ENCODE measurements around the gene MRC2. TPM values are rescaled to one million over a fixed set of nuclear protein-coding genes. Genes with fewer than 3 reads are reported as not detected.

MRC2 gene
- total RNA-seq, 2 donors from 2014 or later, result 57.5 to 60.6 TPM

DNA sequence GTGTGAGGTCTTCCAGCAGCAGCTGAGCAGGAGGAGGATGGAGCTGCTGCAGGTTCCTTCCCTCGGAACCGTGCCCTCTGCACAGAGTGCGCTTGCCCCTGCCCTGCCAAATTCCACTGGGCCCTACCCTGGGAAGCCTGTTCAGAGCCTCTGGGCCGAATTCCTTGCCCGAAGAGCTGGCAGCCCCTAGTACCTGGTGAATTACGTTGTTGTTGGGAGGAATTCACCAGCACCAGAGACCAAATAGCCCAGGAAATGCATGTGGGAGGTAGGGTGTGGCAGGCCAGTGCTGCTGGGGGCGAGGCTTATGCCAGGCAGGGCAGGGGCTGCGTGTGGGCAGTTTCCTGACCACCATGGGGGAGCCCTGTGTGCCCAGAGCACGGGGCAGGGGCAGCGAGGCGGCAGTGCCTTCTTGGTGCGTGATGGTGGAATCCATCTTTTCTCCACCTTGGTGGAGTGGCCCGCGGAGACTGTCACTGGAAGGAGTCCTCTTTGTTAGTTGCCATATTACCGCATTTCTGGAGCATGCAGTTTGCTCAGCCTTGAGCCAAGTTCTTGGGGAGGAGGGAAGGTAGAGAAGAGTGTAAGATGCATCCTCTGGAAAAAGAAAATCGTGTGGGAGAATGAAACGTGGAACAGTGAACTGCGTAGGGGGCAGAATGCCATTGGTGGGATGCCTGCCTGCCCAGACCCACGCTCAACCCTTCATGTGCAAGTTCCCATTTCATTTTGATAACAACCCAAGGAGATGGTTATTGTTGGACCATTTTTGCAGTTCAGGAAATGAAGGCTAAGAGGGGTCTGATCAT is 2.3 kb downstream of the MRC2 start:
- ATAC-seq, result peak in 1 of 2 donors; percentile 0
- DNase-seq, result no peak
- intact Hi-C loops (cut with DNase I), result no loop called here

- intact Hi-C loops (cut with DNase I), result no loop called here
- no peak for ATAC-seq
- DNase-seq, result no peak
These were observed 3.1 kb downstream of the MRC2 start for GRCh38 chr17:62630365-62631085.

DNA sequence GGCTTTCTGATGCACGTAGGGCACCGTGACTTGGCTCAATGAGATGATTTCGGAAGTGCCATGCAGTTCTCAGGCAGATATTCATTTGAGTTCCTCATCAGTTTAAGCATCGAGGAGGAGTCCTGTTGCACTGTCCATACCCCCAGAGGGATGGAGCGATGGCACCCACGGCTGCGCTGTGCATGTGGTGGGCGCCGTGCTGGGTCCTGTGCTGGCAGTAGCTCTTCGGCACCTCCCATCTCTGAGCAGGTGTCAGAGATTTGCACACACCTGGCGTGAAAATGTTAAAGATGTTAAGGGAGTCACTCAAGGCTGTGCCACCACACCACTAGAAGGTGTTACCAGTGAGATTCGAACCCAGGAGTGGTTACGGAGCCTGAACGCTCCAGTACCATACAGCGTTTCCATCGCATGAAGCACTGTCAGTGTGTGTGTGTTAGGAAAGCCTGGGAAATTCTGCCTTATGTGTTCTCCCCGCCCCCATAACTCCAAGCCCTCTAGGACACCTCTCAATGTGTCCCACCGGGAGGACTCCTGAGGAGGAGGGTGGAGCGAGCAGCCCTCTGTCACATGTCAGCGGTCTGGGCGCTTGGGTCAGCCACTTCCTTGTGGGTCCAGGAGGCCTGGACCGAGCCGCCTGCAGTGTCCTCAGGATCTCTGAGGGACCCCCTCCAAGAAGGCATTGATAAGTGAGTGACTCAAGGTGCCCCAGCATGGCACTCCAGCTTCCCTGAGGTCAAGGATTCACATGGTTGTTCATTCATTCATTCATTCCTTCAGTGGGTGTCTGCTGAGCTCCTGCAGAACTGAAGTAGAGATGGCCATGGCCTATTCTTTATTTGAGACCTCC is 3.8 kb downstream of the MRC2 start:
- DNase-seq (no peak), ATAC-seq (no peak)
- intact Hi-C loops (cut with DNase I), result no loop called here

DNA sequence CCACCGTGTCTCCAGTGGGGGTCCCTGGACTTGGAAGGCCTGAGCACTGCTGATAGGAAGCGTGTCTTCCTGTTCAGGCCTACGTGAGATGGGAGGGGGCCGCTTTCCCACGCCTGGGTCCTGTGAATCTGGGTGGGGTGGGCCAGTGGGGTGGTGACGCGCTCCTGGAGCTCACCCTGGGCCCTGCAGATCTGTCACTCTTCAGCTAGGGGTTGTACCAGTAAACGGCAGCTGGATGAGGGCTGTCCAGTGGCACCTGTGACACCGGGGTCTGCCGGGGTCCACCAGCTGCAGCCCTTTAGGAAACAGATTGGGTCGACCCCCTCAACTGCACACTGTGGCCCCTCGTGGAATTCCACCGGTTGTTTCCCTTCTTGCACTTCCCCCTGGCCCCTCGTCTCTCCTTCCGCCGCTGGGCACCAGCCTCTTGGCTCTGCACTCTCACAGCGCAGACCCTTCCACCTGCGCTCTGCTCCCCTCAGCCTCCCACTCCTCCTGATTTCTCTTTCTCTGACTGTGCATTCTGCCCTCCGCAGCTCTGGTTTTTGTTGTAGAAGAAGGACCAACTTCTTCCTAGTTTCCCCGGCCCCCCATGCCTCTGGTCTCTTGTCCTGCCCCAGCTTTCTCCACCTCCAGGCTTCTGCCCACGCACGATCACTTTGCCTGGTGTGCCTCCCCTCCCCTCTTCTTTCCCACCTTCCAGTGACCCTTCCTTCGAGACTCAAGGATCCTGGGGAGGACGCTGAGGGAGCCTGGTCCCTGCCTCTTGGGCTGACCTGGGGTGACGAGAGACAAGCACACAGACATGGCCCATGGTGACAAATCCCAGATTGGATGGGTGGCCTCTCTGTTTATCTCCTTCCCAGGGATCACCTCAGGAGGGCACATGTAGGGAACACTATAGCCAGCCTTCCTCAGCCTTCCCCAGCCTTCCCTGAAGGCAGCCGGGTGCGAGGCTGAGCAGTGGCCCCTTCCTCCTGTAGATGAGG is 4.8 kb downstream of the MRC2 start:
- intact Hi-C loops (cut with DNase I), result no loop called here
- ATAC-seq (no peak), DNase-seq (no peak)

- intact Hi-C loops (cut with DNase I), result no loop called here
- DNase-seq (no peak), ATAC-seq (no peak)
These were observed 10.3 kb downstream of the MRC2 start for GRCh38 chr17:62637809-62638208.

DNA sequence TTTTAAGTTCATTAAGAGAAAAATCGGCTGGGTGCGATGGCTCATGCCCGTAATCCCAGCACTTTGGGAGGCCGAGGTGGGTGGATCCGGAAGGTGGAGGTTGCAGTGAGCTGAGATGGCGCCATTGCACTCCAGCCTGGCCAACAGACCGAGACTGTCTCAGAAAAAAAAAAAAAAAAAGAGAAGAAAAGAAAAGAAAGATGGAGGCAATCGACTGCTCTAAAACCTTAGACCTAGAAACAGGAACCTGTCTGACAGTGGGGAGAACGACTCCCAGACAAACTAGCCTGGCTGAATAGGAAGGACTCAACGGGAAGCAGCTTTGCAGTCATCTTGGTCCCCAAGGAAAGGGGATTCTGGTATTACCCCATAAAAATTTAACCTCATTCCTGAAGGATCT is 13.7 kb downstream of the MRC2 start:
- ATAC-seq (no peak), DNase-seq (no peak)
- intact Hi-C loops (cut with DNase I), result no loop called here

DNA sequence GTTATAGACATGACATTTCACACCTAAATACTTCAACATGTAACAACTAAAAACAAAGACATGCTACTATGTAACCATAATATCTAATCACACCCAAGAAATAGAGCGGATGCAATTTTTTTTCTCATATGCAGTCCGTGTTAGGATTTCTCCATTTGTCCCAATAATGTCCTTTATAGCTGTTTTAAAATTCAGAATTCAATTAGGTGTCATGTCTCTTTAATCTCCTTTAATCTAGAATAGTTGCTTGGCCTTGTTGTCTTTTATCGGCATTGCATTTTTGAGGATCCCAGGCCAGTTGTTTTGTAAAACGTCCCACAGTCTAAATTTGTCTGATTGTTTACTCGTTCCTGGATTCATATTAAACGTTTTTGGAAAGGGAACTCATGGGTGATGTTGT is 14.5 kb downstream of the MRC2 start:
- intact Hi-C loops (cut with DNase I), result no loop called here
- DNase-seq, result no peak

GRCh38 chr17:62643496-62643895 is 16.0 kb downstream of the MRC2 start:
- DNase-seq, result no peak
- no peak for ATAC-seq
- intact Hi-C loops (cut with DNase I), result no loop called here

More for the DNA sequence above, 14.5 kb downstream of the MRC2 start:
- ATAC-seq, result no peak

DNA sequence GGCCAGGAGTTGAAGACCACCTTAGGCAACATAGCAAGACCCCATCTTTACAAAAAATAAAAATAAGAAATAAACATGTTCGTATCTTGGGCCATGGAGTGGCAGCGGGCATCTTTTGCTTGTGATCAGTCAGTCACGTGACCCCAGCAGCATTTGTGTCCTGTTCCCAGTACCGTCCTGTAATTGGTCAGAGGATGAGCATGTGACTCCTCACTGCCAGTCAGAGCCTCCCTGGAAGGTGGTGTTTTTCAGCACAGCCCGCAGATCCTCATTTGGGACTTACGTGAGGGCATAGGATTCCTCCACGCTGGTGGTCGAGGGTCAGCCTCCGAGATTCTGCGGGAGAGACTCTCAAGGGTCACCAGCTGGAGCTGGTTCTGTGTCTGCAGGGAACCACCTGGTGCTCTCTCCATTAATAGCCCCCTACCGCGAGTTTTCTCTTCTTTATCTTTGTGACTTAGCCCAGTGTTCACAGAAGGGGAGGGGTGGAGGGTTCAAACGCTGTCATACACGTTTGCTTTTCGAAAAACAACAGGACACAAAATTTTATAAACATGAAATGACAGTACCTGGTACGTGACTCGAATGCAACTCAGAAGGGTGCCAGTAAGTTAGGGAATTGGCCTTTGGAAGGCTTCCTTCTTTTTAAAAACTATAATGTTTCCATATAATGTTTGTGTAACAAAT is 17.2 kb downstream of the MRC2 start:
- intact Hi-C loops (cut with DNase I), result no loop called here
- no peak for ATAC-seq
- DNase-seq, result no peak

- ATAC-seq (peak in 1 of 2 donors; percentile 43), DNase-seq (peak; percentile 64)
- intact Hi-C loops (cut with DNase I), result no loop called here
These were observed 20.9 kb downstream of the MRC2 start for GRCh38 chr17:62648251-62648955.

DNA sequence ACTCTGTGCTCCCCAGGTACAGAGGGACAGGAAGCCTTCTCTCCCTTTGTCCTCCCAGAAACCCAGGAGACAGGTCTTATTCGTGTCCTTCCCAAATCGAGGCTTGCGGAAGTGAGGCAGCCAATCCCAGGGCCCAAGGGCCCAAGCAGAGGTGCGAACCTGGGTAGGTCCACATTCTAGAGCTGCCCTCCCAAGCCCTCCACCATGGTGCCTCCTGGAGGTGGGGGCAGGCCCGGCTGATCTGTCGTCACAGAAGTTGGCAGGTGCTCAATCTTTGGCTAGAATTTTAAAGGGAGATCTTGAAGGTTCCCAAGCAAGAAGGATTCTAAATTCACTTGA is 21.5 kb downstream of the MRC2 start:
- no peak for DNase-seq
- ATAC-seq, result no peak
- intact Hi-C loops (cut with DNase I), result no loop called here

DNA sequence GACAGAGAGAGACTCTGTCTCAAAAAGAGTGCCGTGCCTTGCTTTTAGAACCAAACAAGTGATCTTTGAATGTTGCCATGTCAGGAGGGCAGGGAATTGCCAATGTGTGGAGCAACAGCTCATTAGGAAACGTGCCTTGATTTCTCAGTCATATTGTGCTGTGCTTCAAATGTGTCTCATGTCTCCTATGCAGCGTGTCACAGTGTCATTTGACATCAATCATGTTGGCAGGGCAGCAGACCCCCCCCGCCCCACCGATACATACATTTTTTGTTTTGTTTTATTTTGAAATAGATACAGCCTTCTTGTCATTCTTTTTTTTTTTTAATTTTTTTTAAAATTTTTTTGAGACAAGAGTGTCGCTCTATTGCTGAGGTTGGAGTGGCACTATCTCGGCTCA is 22.1 kb downstream of the MRC2 start:
- DNase-seq (no peak), ATAC-seq (no peak)

DNA sequence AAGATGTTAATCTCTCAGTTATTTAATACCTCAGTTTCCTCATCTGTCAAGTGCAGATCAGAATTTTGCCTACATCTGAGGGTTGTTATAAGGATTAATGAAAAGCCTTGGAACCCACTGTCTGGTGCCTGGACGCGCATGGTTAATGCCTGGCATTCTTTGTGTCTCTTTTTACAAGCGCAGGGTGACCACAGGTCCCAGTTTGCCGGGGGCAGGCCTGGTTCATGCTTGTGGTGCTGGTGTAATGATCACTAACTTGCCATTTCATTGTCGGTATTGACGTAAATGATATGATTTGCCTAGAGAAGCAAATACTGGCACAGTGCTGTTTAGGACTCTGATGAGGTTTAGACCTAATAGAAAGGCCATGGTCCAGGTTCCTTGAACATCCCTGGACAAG is 23.1 kb downstream of the MRC2 start:
- no peak for DNase-seq
- intact Hi-C loops (cut with DNase I), result no loop called here

More for the DNA sequence above, 22.1 kb downstream of the MRC2 start:
- intact Hi-C loops (cut with DNase I), result no loop called here

GRCh38 chr17:62652251-62653001 is 25.0 kb downstream of the MRC2 start:
- peak; percentile 49 to 69 for ATAC-seq
- intact Hi-C loops (cut with DNase I), result no loop called here

More for the DNA sequence above, 23.1 kb downstream of the MRC2 start:
- ATAC-seq, result no peak

DNA sequence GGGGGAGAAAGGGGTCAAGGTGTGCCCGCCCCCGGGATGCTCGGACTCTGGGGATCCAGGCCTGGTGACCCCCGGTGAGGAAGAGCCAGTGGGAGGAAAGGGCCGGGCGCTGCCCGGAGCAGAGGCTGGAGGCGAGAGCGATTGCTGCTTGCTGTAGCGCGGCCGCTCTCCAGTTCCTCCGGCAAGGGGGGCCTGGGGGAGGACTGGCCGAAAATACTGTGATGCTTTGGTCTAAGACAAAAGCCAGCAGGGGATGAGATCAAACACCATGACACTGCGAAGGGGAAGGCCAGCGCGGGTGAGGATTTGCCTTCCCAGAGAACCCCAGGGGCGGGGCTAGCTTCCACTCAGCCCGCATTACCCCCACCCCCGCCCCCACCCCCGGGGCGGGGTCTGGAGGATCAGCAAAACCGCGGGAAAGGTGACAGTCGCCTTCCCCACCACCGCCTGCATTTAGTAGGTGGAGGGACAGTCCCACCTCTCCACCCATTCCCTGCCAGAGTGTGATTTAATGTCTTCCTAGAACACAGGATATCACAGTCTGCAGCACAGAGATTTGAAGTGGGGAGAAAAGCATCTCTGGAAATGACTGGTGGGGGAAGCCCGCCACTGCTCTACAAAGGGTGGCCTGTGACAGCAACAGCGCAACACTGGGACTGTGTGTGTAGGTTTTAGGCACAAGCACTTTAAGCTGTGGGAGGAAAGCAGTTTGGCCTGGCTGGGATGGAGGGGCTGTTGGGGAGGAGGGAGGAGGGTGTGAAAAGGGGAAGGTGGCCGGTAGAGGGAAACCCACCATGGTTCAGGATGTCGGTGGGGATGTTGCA is 25.7 kb downstream of the MRC2 start:
- ATAC-seq, result peak; percentile 31 to 70
- DNase-seq, result peak; percentile 82
- intact Hi-C loops (cut with DNase I), result no loop called here

More at GRCh38 chr17:62652251-62653001, 25.0 kb downstream of the MRC2 start:
- peak; percentile 87 for DNase-seq

Measured in left cardiac atrium (tissue), 4 donors.